Vagina (tissue), 2 donors: Measurements from ENCODE around the gene TBC1D22A. TPM values are rescaled to one million over a fixed set of nuclear protein-coding genes. Genes with fewer than 3 reads are reported as not detected.
"Not testable (repeated sequence)": the region's sequence is repeated elsewhere in the genome, so short reads cannot be mapped to it uniquely, and the experiment has no call there.

Experiments used
- DNase-seq, 2 donors: peaks; one replicate each; pipeline ENCODE4 v3.0.0-alpha.2; 2017; ENCODE audit errors: extremely low spot score in 2 of 2
- H3K27ac ChIP-seq: fragments of 200-600 bp; sonication (generic); one replicate; pipeline ENCODE4 v1.5.1; 2019
- H3K27me3 ChIP-seq: fragments of 200-600 bp; sonication (generic); one replicate; pipeline ENCODE4 v1.5.1; 2019
- H3K36me3 ChIP-seq, 2 donors: fragments of 200-600 bp; sonication (generic); one replicate each; pipeline ENCODE4 v1.5.1; 2017 to 2019
- H3K4me1 ChIP-seq: fragments of 200-600 bp; sonication (generic); one replicate; pipeline ENCODE4 v1.5.1; 2019
- H3K4me3 ChIP-seq, 2 donors: fragments of 200-600 bp; sonication (generic); 1 replicate in 1 of 2; 2 replicates in 1 of 2; pipeline ENCODE4 v1.5.1; 2016 to 2019
- H3K9me3 ChIP-seq: fragments of 200-600 bp; sonication (generic); one replicate; pipeline ENCODE4 v1.5.1; 2019
- POLR2A ChIP-seq, 2 donors: fragments of 450-650 bp; IDR thresholded peaks; one replicate each; pipeline ENCODE4 v1.6.1; 2017; ENCODE audit warnings: antibody characterized with exemption in 2 of 2, mild to moderate bottlenecking in 2 of 2, moderate library complexity in 2 of 2
- POLR2AphosphoS5 ChIP-seq, 2 donors: sonication (generic); formaldehyde crosslinking; IDR thresholded peaks; one replicate each; pipeline ENCODE4 v1.9.0; 2017; ENCODE audit warnings: antibody characterized with exemption in 2 of 2, mild to moderate bottlenecking in 2 of 2, low read depth in 1 of 2; ENCODE audit not compliant: insufficient read depth in 1 of 2
- intact Hi-C: fragments of 100-400 bp; cut with DNase I; formaldehyde crosslinking; loops from one replicate; pipeline ENCODE4 v1.15.1; 2023
- total RNA-seq: library from RNA; depleted of rRNA; stranded (reverse); fragments of >200 nt; gene quantifications from one replicate; pipeline ENCODE4 v1.2.3, GENCODE V29; 2016
- TF ChIP-seq, protein P1 (sequence below), 3 experiments: fragments of 450-650 bp in 2 of 3; fragments of 200-600 bp in 1 of 3; sonication (generic) in 1 of 3; IDR thresholded peaks; one replicate each; pipeline ENCODE4 v1.5.1; 2017 to 2019; ENCODE audit warnings: antibody characterized with exemption in 3 of 3, mild to moderate bottlenecking in 2 of 3, moderate library complexity in 2 of 3

Gene TBC1D22A
- total RNA-seq, 1 donor from 2014 or later: 38.3 TPM

GRCh38 chr22:47115518-47115890, 353.1 kb downstream of the TBC1D22A start:
- no peaks in the 10 kb centered on the region for H3K27me3 ChIP-seq
- H3K4me1 ChIP-seq: no peaks in the 10 kb centered on the region
- H3K27ac ChIP-seq: no peak overlapping the region
- DNase-seq: no peak
- intact Hi-C loops: no loop called here
- no peaks in the 10 kb centered on the region for H3K36me3 ChIP-seq
- no peaks in the 10 kb centered on the region for H3K9me3 ChIP-seq
- TF ChIP-seq, protein P1, sequence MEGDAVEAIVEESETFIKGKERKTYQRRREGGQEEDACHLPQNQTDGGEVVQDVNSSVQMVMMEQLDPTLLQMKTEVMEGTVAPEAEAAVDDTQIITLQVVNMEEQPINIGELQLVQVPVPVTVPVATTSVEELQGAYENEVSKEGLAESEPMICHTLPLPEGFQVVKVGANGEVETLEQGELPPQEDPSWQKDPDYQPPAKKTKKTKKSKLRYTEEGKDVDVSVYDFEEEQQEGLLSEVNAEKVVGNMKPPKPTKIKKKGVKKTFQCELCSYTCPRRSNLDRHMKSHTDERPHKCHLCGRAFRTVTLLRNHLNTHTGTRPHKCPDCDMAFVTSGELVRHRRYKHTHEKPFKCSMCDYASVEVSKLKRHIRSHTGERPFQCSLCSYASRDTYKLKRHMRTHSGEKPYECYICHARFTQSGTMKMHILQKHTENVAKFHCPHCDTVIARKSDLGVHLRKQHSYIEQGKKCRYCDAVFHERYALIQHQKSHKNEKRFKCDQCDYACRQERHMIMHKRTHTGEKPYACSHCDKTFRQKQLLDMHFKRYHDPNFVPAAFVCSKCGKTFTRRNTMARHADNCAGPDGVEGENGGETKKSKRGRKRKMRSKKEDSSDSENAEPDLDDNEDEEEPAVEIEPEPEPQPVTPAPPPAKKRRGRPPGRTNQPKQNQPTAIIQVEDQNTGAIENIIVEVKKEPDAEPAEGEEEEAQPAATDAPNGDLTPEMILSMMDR (IDR thresholded peaks at IDR 0.05): no peak
- no peak for TF ChIP-seq POLR2AphosphoS5 (IDR thresholded peaks at IDR 0.05; ENCODE audit: insufficient read depth in 1 of 2, low read depth in 1 of 2)
- TF ChIP-seq POLR2A (IDR thresholded peaks at IDR 0.05): no peak
- H3K4me3 ChIP-seq: no peak overlapping the region

DNA sequence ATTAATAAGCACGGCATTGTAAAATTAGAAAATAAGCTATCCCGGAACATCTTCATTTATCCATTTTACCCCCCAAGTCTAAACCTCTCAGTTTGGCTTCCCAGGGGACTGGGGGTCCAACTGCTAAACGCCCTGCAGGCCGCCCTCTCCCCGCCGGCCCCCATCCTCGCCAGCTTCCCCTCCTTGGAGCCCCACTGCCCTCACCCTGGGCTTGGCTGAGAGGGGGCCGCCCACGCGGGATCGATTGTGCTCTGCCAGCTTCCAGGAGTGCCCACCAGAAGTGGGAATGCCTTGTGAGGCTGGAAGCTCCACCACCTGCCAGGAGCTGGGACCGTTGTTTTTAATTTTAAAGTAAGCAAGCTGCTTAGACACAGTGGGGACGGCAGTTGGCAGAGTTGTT, 353.5 kb downstream of the TBC1D22A start:
- no peaks in the 10 kb centered on the region for H3K9me3 ChIP-seq
- no peak overlapping the region for H3K27ac ChIP-seq
- no peaks in the 10 kb centered on the region for H3K36me3 ChIP-seq
- H3K4me1 ChIP-seq: no peaks in the 10 kb centered on the region
- intact Hi-C loops: no loop called here
- H3K4me3 ChIP-seq: no peak overlapping the region
- no peaks in the 10 kb centered on the region for H3K27me3 ChIP-seq
- DNase-seq: no peak
- no peak for TF ChIP-seq POLR2AphosphoS5 (IDR thresholded peaks at IDR 0.05; ENCODE audit: insufficient read depth in 1 of 2, low read depth in 1 of 2)
- no peak for TF ChIP-seq POLR2A (IDR thresholded peaks at IDR 0.05)
- TF ChIP-seq, protein P1 (IDR thresholded peaks at IDR 0.05): no peak

DNA sequence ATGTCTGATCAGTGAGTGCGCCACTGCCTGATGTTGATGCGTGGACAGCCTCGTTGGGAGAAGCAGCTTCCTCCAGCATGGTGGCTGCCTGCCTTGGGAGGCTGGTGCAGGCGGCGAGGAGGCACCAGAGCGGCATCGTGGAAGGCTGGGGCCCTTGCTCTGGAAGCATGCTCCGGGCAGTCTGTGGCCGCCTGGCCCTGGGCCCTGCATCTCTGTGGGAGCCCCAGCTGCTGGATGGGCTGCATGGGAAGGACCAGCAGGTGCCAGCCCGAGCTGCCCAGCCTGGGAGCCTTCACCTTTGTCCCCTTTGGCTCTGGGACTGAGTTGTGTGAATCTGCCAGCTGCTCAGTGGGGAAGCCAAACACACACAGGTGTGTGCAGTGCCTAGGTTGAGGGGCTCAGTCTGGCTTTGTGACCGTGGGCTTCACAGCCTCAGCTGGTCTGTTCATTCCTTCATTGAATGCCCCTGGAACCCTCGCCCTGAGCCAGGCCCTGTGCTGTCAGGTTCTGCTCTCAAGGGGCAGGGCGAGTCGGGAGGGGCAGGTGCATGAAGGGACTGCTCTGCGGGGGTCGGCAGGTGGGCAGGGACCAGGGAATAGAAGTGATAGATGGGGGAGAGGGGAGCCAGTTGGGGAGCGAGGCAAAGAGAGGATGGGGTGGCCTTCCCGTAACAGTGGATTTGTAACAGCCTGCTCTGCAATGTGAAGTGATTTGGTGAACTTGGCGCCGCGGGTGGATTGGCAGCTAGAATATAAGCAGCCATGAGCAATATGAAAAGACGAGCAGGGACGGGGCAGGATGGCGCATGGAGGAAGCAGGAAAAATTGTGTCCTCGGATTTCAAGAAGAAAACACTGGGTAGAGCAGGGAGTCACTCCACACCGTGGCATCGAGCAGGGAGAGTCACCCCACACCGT, 354.2 kb downstream of the TBC1D22A start:
- no peak overlapping the region for H3K4me3 ChIP-seq
- intact Hi-C loops: no loop called here
- no peaks in the 10 kb centered on the region for H3K4me1 ChIP-seq

GRCh38 chr22:47117442-47117841, 355.0 kb downstream of the TBC1D22A start:
- intact Hi-C loops, H3K36me3 ChIP-seq, H3K27ac ChIP-seq, H3K4me3 ChIP-seq, H3K9me3 ChIP-seq, H3K27me3 ChIP-seq, DNase-seq, H3K4me1 ChIP-seq: not testable (repeated sequence)

More for the DNA sequence above, 354.2 kb downstream of the TBC1D22A start:
- Histone ChIP-seq H3K27me3 (no peaks in the 10 kb centered on the region), H3K27ac (no peak overlapping the region), H3K9me3 (no peaks in the 10 kb centered on the region), H3K36me3 (no peaks in the 10 kb centered on the region)
- no peak for DNase-seq
- TF ChIP-seq, protein P1 (IDR thresholded peaks at IDR 0.05): no peak
- TF ChIP-seq POLR2AphosphoS5 (IDR thresholded peaks at IDR 0.05; ENCODE audit: insufficient read depth in 1 of 2, low read depth in 1 of 2): no peak
- no peak for TF ChIP-seq POLR2A (IDR thresholded peaks at IDR 0.05)

DNA sequence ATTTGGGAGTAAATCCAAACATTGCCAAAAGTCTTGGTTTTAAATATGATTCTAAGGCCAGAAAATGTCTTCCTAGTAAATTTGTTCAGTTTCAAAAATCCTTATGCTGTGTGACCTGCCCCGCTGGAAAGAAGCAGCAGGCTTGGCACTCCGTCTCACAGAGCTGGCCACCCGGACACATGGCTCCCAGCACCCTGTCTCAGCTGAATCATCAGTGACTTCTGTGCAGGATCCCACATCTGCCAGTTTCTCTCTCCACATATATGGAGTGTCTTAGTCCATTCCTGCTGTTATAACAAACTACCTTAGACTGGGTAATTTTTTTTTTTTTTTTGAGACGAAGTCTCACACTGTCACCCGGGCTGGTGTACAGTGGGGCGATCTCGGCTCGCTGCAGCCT, 356.7 kb downstream of the TBC1D22A start:
- Histone ChIP-seq H3K4me1 (no peaks in the 10 kb centered on the region), H3K27me3 (no peaks in the 10 kb centered on the region), H3K27ac (no peak overlapping the region), H3K4me3 (no peak overlapping the region), H3K9me3 (no peaks in the 10 kb centered on the region), H3K36me3 (no peaks in the 10 kb centered on the region)
- TF ChIP-seq POLR2AphosphoS5 (IDR thresholded peaks at IDR 0.05; ENCODE audit: insufficient read depth in 1 of 2, low read depth in 1 of 2): no peak
- TF ChIP-seq POLR2A (IDR thresholded peaks at IDR 0.05): no peak
- TF ChIP-seq, protein P1 (IDR thresholded peaks at IDR 0.05): no peak
- DNase-seq: no peak
- intact Hi-C loops: no loop called here
